Astrocyte (in vitro differentiated cells and primary cell): ENCODE data around the gene TNFAIP1. TPM values are rescaled to one million over a fixed set of nuclear protein-coding genes. Genes with fewer than 3 reads are reported as not detected.

ENCODE experiments used
- DNase-seq: peaks from one replicate; pipeline ENCODE4 v3.0.0-alpha.2; 2010; ENCODE audit warnings: low read depth
- FAIRE-seq: peaks from 2 replicates; lab custom pipeline; 2011; peaks lifted over from hg19 to GRCh38; lab: Jason Lieb, UNC
- H2AFZ ChIP-seq: 2 replicates; pipeline ENCODE4 v1.6.0; 2012; ENCODE audit warnings: low read depth, low read length, inconsistent platforms
- H3K27ac ChIP-seq: 2 replicates; pipeline ENCODE4 v1.5.1; 2011; ENCODE audit warnings: low read depth, low read length, inconsistent platforms
- H3K27me3 ChIP-seq: 2 replicates; pipeline ENCODE4 v1.6.0; 2011; ENCODE audit warnings: low read length, inconsistent platforms; ENCODE audit not compliant: insufficient read depth
- H3K36me3 ChIP-seq: 2 replicates; pipeline ENCODE4 v1.5.1; 2011; ENCODE audit warnings: low read length, inconsistent platforms; ENCODE audit not compliant: insufficient read depth
- H3K4me1 ChIP-seq: 2 replicates; pipeline ENCODE4 v1.5.1; 2011; ENCODE audit warnings: low read length, inconsistent platforms; ENCODE audit not compliant: insufficient read depth
- H3K4me2 ChIP-seq: 2 replicates; pipeline ENCODE4 v1.6.0; 2012; ENCODE audit warnings: low read length, inconsistent platforms
- H3K4me3 ChIP-seq: 2 replicates; pipeline ENCODE4 v1.5.1; 2011; ENCODE audit warnings: low read depth, mild to moderate bottlenecking, low read length, inconsistent platforms; ENCODE audit not compliant: insufficient read depth
- H3K79me2 ChIP-seq: 2 replicates; pipeline ENCODE4 v1.6.0; 2012; ENCODE audit warnings: mild to moderate bottlenecking, low read length, inconsistent platforms; ENCODE audit not compliant: insufficient read depth
- H3K9ac ChIP-seq: 2 replicates; pipeline ENCODE4 v1.6.0; 2012; ENCODE audit warnings: mild to moderate bottlenecking, low read length, inconsistent platforms
- H3K9me3 ChIP-seq: 2 replicates; pipeline ENCODE4 v1.5.1; 2012; ENCODE audit warnings: low read depth, mild to moderate bottlenecking, low read length, inconsistent platforms; ENCODE audit not compliant: insufficient read depth
- H4K20me1 ChIP-seq: 2 replicates; pipeline ENCODE4 v1.6.0; 2012; ENCODE audit warnings: low read length, inconsistent platforms; ENCODE audit not compliant: insufficient read depth
- H3K27ac Mint-ChIP-seq: one replicate; pipeline ENCODE4 v1.8.0; 2021; ENCODE audit warnings: mild to moderate bottlenecking, mixed read lengths; ENCODE audit not compliant: unreplicated experiment
- H3K27me3 Mint-ChIP-seq: one replicate; pipeline ENCODE4 v1.8.0; 2021; ENCODE audit warnings: low read depth, mixed read lengths; ENCODE audit not compliant: unreplicated experiment
- H3K36me3 Mint-ChIP-seq: one replicate; pipeline ENCODE4 v1.8.0; 2021; ENCODE audit warnings: low read depth, mixed read lengths; ENCODE audit not compliant: unreplicated experiment
- H3K4me1 Mint-ChIP-seq: one replicate; pipeline ENCODE4 v1.8.0; 2021; ENCODE audit warnings: low read depth, mixed read lengths; ENCODE audit not compliant: unreplicated experiment
- H3K4me3 Mint-ChIP-seq: one replicate; pipeline ENCODE4 v1.8.0; 2021; ENCODE audit warnings: mild to moderate bottlenecking, moderate library complexity, mixed read lengths; ENCODE audit not compliant: unreplicated experiment
- H3K9me3 Mint-ChIP-seq: one replicate; pipeline ENCODE4 v1.8.0; 2021; ENCODE audit warnings: mild to moderate bottlenecking, mixed read lengths; ENCODE audit not compliant: unreplicated experiment
- EZH2 ChIP-seq: IDR thresholded peaks from 2 replicates; pipeline ENCODE4 v1.6.1; 2012; ENCODE audit warnings: mild to moderate bottlenecking, low read length, inconsistent platforms; ENCODE audit not compliant: insufficient read depth
- microRNA-seq: library from miRNA; unstranded; fragments of <30 nt; microRNA quantifications from one replicate; pipeline ENCODE4 v1.2.0, GENCODE V29; 2020
- total RNA-seq: library from RNA; stranded (reverse); gene quantifications from 2 replicates; pipeline ENCODE4 v1.2.1, GENCODE V29; 2021
- TF ChIP-seq, protein P1 (sequence below): IDR thresholded peaks from 2 replicates; pipeline ENCODE4 v1.5.1; 2011; ENCODE audit warnings: low read depth, mild to moderate bottlenecking, inconsistent platforms, low read length, moderate library complexity; ENCODE audit not compliant: insufficient read depth

TNFAIP1 gene
- total RNA-seq, 1 donor from 2014 or later = 100 TPM

DNA sequence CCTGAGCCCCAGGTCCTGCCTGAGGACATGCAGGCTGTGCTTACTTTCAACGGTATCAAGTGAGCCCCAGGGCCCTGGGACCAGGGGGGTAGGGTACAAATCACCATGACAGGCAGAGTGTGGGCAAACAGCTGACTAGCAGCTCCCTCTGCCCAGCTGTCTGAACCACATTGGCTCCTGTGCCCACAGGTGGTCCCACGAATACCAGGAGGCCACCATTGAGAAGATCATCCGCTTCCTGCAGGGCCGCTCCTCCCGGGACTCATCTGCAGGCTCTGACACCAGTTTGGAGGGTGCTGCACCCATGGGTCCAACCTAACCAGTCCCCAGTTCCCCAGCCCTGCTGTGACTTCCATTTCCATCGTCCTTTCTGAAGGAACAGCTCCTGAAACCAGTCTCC, 60.4 kb downstream of the TNFAIP1 start:
- no peak overlapping the region for H3K4me3 Mint-ChIP-seq
- no peak overlapping the region for H3K4me2 ChIP-seq
- FAIRE-seq (no peak), DNase-seq (no peak)
- peaks cover 6% of the 10 kb centered on the region for H4K20me1 ChIP-seq
- H3K79me2 ChIP-seq = no peaks in the 10 kb centered on the region
- peaks cover under 1% of the 10 kb centered on the region for H3K36me3 ChIP-seq
- peaks cover 20% of the 10 kb centered on the region for H3K36me3 Mint-ChIP-seq
- H3K27ac Mint-ChIP-seq = no peak overlapping the region
- H3K9ac ChIP-seq = no peak overlapping the region
- no peaks in the 10 kb centered on the region for H3K27me3 ChIP-seq
- no peak overlapping the region for H3K27ac ChIP-seq
- H2AFZ ChIP-seq = no peak overlapping the region
- no peaks in the 10 kb centered on the region for H3K9me3 Mint-ChIP-seq
- TF ChIP-seq, protein P1, sequence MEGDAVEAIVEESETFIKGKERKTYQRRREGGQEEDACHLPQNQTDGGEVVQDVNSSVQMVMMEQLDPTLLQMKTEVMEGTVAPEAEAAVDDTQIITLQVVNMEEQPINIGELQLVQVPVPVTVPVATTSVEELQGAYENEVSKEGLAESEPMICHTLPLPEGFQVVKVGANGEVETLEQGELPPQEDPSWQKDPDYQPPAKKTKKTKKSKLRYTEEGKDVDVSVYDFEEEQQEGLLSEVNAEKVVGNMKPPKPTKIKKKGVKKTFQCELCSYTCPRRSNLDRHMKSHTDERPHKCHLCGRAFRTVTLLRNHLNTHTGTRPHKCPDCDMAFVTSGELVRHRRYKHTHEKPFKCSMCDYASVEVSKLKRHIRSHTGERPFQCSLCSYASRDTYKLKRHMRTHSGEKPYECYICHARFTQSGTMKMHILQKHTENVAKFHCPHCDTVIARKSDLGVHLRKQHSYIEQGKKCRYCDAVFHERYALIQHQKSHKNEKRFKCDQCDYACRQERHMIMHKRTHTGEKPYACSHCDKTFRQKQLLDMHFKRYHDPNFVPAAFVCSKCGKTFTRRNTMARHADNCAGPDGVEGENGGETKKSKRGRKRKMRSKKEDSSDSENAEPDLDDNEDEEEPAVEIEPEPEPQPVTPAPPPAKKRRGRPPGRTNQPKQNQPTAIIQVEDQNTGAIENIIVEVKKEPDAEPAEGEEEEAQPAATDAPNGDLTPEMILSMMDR = no peak
- TF ChIP-seq EZH2 = no peak
- no peaks in the 10 kb centered on the region for H3K9me3 ChIP-seq
- H3K4me1 ChIP-seq = peaks cover 9% of the 10 kb centered on the region
- H3K4me1 Mint-ChIP-seq = peaks cover 25% of the 10 kb centered on the region
- H3K4me3 ChIP-seq = no peak overlapping the region
- no peaks in the 10 kb centered on the region for H3K27me3 Mint-ChIP-seq

Small RNA genes lying within 50 kb of the gene (microRNA-seq; reads per million reads assigned to microRNA genes)
- gene MIR4723 = 3.0 reads per million, percentile 6 among the genes with 10 or more reads in this experiment

Other genes starting within 250 kb of the TNFAIP1 start
- gene TMEM97, start 16.6 kb upstream of the TNFAIP1 start, total RNA-seq = 13.4 and 20.4 TPM in 2 replicates
- gene IFT20, start 289 bp upstream of the TNFAIP1 start, total RNA-seq = 69.9 and 70.4 TPM in 2 replicates
- 78.6 and 79.1 TPM in 2 replicates for gene POLDIP2, start 21.8 kb downstream of the TNFAIP1 start, total RNA-seq
- gene SEBOX, start 29.4 kb downstream of the TNFAIP1 start, total RNA-seq = not detected in 2 replicates
- 1.4 and 2.7 TPM in 2 replicates for gene VTN, start 34.5 kb downstream of the TNFAIP1 start, total RNA-seq
- 12.8 and 14.4 TPM in 2 replicates for gene SARM1, start 35.9 kb downstream of the TNFAIP1 start, total RNA-seq
- gene SLC46A1, start 70.5 kb downstream of the TNFAIP1 start, total RNA-seq = 7.4 and 7.9 TPM in 2 replicates
- gene SLC13A2, start 137.9 kb downstream of the TNFAIP1 start, total RNA-seq = not detected in 2 replicates
- gene FOXN1, start 170.6 kb downstream of the TNFAIP1 start, total RNA-seq = not detected in 2 replicates
- gene UNC119, start 216.9 kb downstream of the TNFAIP1 start, total RNA-seq = 23.1 and 27.7 TPM in 2 replicates
- 71.5 and 88.2 TPM in 2 replicates for gene PIGS, start 235.8 kb downstream of the TNFAIP1 start, total RNA-seq
- 10.3 and 11.7 TPM in 2 replicates for gene ALDOC, start 241.1 kb downstream of the TNFAIP1 start, total RNA-seq